Liver (tissue), 9 donors: ENCODE data around the gene ZNF316. TPM values are rescaled to one million over a fixed set of nuclear protein-coding genes. Genes with fewer than 3 reads are reported as not detected.

Experiments used
- DNase-seq: peaks from one replicate; pipeline ENCODE4 v3.0.0-alpha.2; 2017; ENCODE audit warnings: low spot score
- H3K27ac ChIP-seq, 2 donors: one replicate each; pipeline ENCODE4 v1.7.0; 2013; ENCODE audit warnings: inconsistent platforms in 2 of 2, low read length in 2 of 2, control low read depth in 1 of 2, low read depth in 1 of 2, mild to moderate bottlenecking in 1 of 2
- H3K27me3 ChIP-seq, 4 donors: one replicate each; pipeline versions ENCODE4 v1.6.1 to v1.7.0; 2013; ENCODE audit warnings: low read length in 3 of 4, inconsistent platforms in 1 of 4, mild to moderate bottlenecking in 1 of 4, moderate library complexity in 1 of 4; ENCODE audit not compliant: control insufficient read depth in 4 of 4, insufficient read depth in 4 of 4
- H3K36me3 ChIP-seq, 4 donors: one replicate each; pipeline versions ENCODE4 v1.6.1 to v1.7.0; 2013; ENCODE audit warnings: low read length in 3 of 4, mild to moderate bottlenecking in 3 of 4, low read depth in 1 of 4, moderate library complexity in 1 of 4; ENCODE audit not compliant: control insufficient read depth in 4 of 4, insufficient read depth in 3 of 4
- H3K4me1 ChIP-seq, 4 donors: one replicate each; pipeline versions ENCODE4 v1.6.1 to v1.7.0; 2013; ENCODE audit warnings: low read length in 3 of 4, mild to moderate bottlenecking in 3 of 4, moderate library complexity in 1 of 4; ENCODE audit not compliant: control insufficient read depth in 4 of 4, insufficient read depth in 4 of 4
- H3K4me3 ChIP-seq, 3 donors: one replicate each; pipeline versions ENCODE4 v1.6.1 to v1.7.0; 2013; ENCODE audit warnings: low read length in 3 of 3, control low read depth in 1 of 3, low read depth in 1 of 3, mild to moderate bottlenecking in 1 of 3
- H3K9ac ChIP-seq, 2 donors: one replicate each; pipeline ENCODE4 v1.7.0; 2013; ENCODE audit warnings: low read length in 2 of 2, mild to moderate bottlenecking in 2 of 2, moderate library complexity in 2 of 2, control low read depth in 1 of 2, low read depth in 1 of 2
- H3K9me3 ChIP-seq, 4 donors: one replicate each; pipeline versions ENCODE4 v1.6.1 to v1.7.0; 2013; ENCODE audit warnings: low read length in 3 of 4; ENCODE audit not compliant: control insufficient read depth in 4 of 4
- EGR1 ChIP-seq, 2 donors: IDR thresholded peaks; 2 replicates each; pipeline ENCODE4 v1.6.1; 2016 to 2018; ENCODE audit warnings: antibody characterized with exemption in 2 of 2, low read depth in 2 of 2
- FOXA1 ChIP-seq: IDR thresholded peaks from 2 replicates; pipeline ENCODE4 v1.6.1; 2016; ENCODE audit warnings: antibody characterized with exemption
- FOXA2 ChIP-seq: IDR thresholded peaks from 2 replicates; pipeline ENCODE4 v1.6.1; 2016; ENCODE audit warnings: antibody characterized with exemption
- GABPA ChIP-seq, 2 donors: IDR thresholded peaks in 1 of 2; conservative IDR thresholded peaks in 1 of 2; 2 replicates each; pipeline ENCODE4 v1.6.1; 2016; ENCODE audit warnings: antibody characterized with exemption in 2 of 2, mild to moderate bottlenecking in 1 of 2, moderate library complexity in 1 of 2
- HNF4A ChIP-seq, 2 donors: conservative IDR thresholded peaks; 2 replicates each; pipeline ENCODE4 v1.6.1; 2016; ENCODE audit warnings: antibody characterized with exemption in 2 of 2, mild to moderate bottlenecking in 2 of 2
- JUND ChIP-seq, 2 donors: IDR thresholded peaks; 2 replicates each; pipeline ENCODE4 v1.6.1; 2016; ENCODE audit warnings: antibody characterized with exemption in 2 of 2
- NR2F2 ChIP-seq: IDR thresholded peaks from 2 replicates; pipeline ENCODE4 v1.6.1; 2016; ENCODE audit warnings: antibody characterized with exemption
- RXRA ChIP-seq, 2 donors: IDR thresholded peaks; 2 replicates each; pipeline ENCODE4 v1.6.1; 2017 to 2018; ENCODE audit warnings: antibody characterized with exemption in 2 of 2, mild to moderate bottlenecking in 1 of 2
- SP1 ChIP-seq: IDR thresholded peaks from 2 replicates; pipeline ENCODE4 v1.6.1; 2018; ENCODE audit warnings: antibody characterized with exemption, mild to moderate bottlenecking
- TAF1 ChIP-seq: conservative IDR thresholded peaks from 2 replicates; pipeline ENCODE4 v1.6.1; 2016; ENCODE audit warnings: antibody characterized with exemption, mild to moderate bottlenecking
- YY1 ChIP-seq: IDR thresholded peaks from 2 replicates; pipeline ENCODE4 v1.6.1; 2016; ENCODE audit warnings: antibody characterized with exemption, mild to moderate bottlenecking
- WGBS: extraction: QIAGEN DNeasy Blood & Tissue Kit; methylation state at CpG from one replicate; pipeline ENCODE4 v1.1.7; 2013; 5-methylcytosine and 5-hydroxymethylcytosine counted together
- polyA plus RNA-seq, 2 donors: library from polyadenylated mRNA; stranded (reverse) in 1 of 2; unstranded in 1 of 2; fragments of 200-250 nt in 1 of 2; fragments of >200 nt in 1 of 2; fragmentation: Nextera tagmentation in 1 of 2; extraction: Ambion mirVana in 1 of 2; gene quantifications; one replicate each; pipeline versions ENCODE4 v1.2.1 to v1.2.3, GENCODE V29; 2013 to 2015
- total RNA-seq, 2 donors: library from RNA; depleted of rRNA; stranded (reverse); fragments of >200 nt; gene quantifications; one replicate each; pipeline ENCODE4 v1.2.3, GENCODE V29; 2014
- TF ChIP-seq, protein P1 (sequence below): fragments of 150-350 bp; IDR thresholded peaks from 2 replicates; pipeline ENCODE4 v1.5.1; 2017; ENCODE audit warnings: improper control_type of control experiment, low read depth, low read length; ENCODE audit not compliant: missing input control
- TF ChIP-seq, protein P2 (sequence below): IDR thresholded peaks from 2 replicates; pipeline ENCODE4 v1.6.1; 2016; ENCODE audit warnings: antibody characterized with exemption
- TF ChIP-seq, protein P3 (sequence below): IDR thresholded peaks from 2 replicates; pipeline ENCODE4 v1.6.1; 2016; ENCODE audit warnings: antibody characterized with exemption
- TF ChIP-seq, protein P4 (sequence below): IDR thresholded peaks from 2 replicates; pipeline ENCODE4 v1.6.1; 2016; ENCODE audit warnings: antibody characterized with exemption
- TF ChIP-seq, protein P5 (sequence below): IDR thresholded peaks from 2 replicates; pipeline ENCODE4 v1.6.1; 2016; ENCODE audit warnings: antibody characterized with exemption, mild to moderate bottlenecking
- donor health status: healthy.
- donor health status: healthy.
- donor health status: healthy.
- donor health status: healthy.
- donor health status: healthy.

The ZNF316 gene
- total and polyA plus RNA-seq, 4 donors: 0.35 to 14.3 (median 7.2) TPM

DNA sequence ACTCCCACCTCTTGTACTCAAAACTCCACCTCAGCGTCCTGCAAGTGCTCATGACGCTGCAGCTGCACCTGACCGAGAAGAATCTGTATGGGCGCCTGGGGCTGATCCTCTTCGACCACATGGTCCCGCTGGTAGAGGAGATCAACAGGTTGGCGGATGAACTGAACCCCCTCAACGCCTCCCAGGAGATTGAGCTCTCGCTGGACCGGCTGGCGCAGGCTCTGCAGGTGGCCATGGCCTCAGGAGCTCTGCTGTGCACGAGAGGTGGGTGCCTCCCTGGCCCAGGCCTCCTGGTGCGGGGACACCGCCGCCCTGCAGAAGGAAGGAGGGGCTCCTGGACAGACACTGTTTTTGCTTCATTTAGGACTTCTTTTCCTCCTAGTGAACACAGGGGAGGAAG, 37.0 kb upstream of the ZNF316 start (continued):
- TF ChIP-seq, protein P1, sequence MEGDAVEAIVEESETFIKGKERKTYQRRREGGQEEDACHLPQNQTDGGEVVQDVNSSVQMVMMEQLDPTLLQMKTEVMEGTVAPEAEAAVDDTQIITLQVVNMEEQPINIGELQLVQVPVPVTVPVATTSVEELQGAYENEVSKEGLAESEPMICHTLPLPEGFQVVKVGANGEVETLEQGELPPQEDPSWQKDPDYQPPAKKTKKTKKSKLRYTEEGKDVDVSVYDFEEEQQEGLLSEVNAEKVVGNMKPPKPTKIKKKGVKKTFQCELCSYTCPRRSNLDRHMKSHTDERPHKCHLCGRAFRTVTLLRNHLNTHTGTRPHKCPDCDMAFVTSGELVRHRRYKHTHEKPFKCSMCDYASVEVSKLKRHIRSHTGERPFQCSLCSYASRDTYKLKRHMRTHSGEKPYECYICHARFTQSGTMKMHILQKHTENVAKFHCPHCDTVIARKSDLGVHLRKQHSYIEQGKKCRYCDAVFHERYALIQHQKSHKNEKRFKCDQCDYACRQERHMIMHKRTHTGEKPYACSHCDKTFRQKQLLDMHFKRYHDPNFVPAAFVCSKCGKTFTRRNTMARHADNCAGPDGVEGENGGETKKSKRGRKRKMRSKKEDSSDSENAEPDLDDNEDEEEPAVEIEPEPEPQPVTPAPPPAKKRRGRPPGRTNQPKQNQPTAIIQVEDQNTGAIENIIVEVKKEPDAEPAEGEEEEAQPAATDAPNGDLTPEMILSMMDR: no peak
- TF ChIP-seq FOXA2: no peak

DNA sequence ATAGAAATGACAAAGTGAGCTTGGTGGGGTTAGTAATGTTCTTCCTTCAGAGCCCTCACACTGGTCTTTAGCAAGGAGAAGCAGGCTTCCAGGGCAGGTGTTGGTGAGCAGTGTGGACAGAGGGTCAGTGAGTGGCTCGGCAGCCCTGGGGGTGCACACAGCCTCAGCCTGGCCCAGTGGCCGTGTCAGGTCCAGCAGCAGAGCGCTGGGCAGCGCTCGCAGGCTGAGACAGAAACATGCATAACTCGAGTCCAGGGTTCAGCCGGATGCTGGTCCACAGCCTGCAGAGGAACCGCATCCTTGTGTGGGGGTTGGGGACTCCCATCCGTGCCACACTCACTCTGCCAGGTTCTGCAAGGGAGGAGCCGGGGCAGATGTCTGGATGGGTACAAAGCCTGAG, 32.7 kb upstream of the ZNF316 start:
- H3K4me3 ChIP-seq: no peak overlapping the region
- H3K4me1 ChIP-seq: no peaks in the 10 kb centered on the region
- H3K27me3 ChIP-seq: no peaks in the 10 kb centered on the region
- H3K36me3 ChIP-seq: peaks cover 9 to 47% (median 15%) of the 10 kb centered on the region in 4 donors
- DNase-seq: no peak
- H3K9me3 ChIP-seq: no peaks in the 10 kb centered on the region
- no peak overlapping the region for H3K27ac ChIP-seq
- no peak overlapping the region for H3K9ac ChIP-seq
- TF ChIP-seq YY1: no peak
- TF ChIP-seq, protein P2, sequence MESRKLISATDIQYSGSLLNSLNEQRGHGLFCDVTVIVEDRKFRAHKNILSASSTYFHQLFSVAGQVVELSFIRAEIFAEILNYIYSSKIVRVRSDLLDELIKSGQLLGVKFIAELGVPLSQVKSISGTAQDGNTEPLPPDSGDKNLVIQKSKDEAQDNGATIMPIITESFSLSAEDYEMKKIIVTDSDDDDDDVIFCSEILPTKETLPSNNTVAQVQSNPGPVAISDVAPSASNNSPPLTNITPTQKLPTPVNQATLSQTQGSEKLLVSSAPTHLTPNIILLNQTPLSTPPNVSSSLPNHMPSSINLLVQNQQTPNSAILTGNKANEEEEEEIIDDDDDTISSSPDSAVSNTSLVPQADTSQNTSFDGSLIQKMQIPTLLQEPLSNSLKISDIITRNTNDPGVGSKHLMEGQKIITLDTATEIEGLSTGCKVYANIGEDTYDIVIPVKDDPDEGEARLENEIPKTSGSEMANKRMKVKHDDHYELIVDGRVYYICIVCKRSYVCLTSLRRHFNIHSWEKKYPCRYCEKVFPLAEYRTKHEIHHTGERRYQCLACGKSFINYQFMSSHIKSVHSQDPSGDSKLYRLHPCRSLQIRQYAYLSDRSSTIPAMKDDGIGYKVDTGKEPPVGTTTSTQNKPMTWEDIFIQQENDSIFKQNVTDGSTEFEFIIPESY: no peak
- TF ChIP-seq, protein P3, sequence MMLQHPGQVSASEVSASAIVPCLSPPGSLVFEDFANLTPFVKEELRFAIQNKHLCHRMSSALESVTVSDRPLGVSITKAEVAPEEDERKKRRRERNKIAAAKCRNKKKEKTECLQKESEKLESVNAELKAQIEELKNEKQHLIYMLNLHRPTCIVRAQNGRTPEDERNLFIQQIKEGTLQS: no peak
- TF ChIP-seq, protein P4, sequence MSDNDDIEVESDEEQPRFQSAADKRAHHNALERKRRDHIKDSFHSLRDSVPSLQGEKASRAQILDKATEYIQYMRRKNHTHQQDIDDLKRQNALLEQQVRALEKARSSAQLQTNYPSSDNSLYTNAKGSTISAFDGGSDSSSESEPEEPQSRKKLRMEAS: no peak
- TF ChIP-seq FOXA1: no peak
- no peak for TF ChIP-seq EGR1 (IDR thresholded peaks at IDR 0.05; ENCODE audit: low read depth in 2 of 2)
- TF ChIP-seq GABPA (IDR thresholded peaks at IDR 0.05 in 1 of 2, conservative IDR thresholded peaks at IDR 0.05 in 1 of 2): no peak
- no peak for TF ChIP-seq SP1
- TF ChIP-seq NR2F2: no peak
- no peak for TF ChIP-seq TAF1
- no peak for TF ChIP-seq HNF4A (conservative IDR thresholded peaks at IDR 0.05)
- 89% methylated on average over 10 of the region's 10 CpGs for WGBS

DNA sequence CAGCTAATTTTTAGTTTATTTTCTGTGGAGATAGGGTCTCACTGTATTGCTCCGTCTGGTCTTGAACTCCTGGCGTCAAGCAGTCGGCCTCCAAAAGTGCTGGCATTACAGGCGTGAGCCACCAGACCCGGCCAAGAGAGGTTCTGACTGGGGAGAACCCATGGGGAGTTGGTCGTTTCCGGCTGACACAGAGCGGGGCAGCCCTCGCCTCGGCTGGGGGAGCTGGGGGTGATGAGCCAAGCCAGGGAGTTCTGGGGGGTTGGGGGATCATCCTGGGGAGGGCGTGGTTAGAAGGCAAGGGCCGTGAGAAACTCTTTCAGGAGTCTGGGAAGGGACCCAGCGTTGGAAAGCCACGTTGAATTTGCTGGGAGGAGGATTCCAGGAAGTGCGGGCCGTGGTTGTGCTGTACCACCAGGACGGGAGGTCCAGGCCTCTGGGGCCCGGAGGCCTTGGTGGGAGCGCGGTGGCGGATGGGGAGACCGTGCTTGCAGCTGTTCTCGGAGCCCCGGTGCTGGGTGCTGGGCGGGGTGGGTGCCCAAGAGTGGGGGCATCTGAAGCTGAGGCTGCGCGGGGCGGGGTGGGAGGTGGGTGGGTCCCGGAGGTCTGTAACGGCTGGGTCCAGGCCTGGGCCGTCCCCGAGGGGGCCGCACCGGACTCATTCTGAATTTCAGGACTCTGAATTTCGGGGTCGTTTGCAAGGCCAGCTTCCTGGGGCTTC, 30.1 kb upstream of the ZNF316 start:
- H3K4me1 ChIP-seq: no peaks in the 10 kb centered on the region
- no peaks in the 10 kb centered on the region for H3K27me3 ChIP-seq
- H3K9ac ChIP-seq: no peak overlapping the region
- no peak for DNase-seq
- H3K36me3 ChIP-seq: peaks cover 2 to 27% (median 8%) of the 10 kb centered on the region in 4 donors
- no peak overlapping the region for H3K27ac ChIP-seq
- TF ChIP-seq FOXA1 (no peak), JUND (IDR thresholded peaks at IDR 0.05) (no peak), FOXA2 (no peak), HNF4A (conservative IDR thresholded peaks at IDR 0.05) (no peak), NR2F2 (no peak), RXRA (IDR thresholded peaks at IDR 0.05) (no peak), EGR1 (IDR thresholded peaks at IDR 0.05; ENCODE audit: low read depth in 2 of 2) (no peak), TAF1 (no peak), GABPA (IDR thresholded peaks at IDR 0.05 in 1 of 2, conservative IDR thresholded peaks at IDR 0.05 in 1 of 2) (no peak)
- TF ChIP-seq, protein P2: no peak
- TF ChIP-seq, protein P5, sequence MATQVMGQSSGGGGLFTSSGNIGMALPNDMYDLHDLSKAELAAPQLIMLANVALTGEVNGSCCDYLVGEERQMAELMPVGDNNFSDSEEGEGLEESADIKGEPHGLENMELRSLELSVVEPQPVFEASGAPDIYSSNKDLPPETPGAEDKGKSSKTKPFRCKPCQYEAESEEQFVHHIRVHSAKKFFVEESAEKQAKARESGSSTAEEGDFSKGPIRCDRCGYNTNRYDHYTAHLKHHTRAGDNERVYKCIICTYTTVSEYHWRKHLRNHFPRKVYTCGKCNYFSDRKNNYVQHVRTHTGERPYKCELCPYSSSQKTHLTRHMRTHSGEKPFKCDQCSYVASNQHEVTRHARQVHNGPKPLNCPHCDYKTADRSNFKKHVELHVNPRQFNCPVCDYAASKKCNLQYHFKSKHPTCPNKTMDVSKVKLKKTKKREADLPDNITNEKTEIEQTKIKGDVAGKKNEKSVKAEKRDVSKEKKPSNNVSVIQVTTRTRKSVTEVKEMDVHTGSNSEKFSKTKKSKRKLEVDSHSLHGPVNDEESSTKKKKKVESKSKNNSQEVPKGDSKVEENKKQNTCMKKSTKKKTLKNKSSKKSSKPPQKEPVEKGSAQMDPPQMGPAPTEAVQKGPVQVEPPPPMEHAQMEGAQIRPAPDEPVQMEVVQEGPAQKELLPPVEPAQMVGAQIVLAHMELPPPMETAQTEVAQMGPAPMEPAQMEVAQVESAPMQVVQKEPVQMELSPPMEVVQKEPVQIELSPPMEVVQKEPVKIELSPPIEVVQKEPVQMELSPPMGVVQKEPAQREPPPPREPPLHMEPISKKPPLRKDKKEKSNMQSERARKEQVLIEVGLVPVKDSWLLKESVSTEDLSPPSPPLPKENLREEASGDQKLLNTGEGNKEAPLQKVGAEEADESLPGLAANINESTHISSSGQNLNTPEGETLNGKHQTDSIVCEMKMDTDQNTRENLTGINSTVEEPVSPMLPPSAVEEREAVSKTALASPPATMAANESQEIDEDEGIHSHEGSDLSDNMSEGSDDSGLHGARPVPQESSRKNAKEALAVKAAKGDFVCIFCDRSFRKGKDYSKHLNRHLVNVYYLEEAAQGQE: no peak
- TF ChIP-seq, protein P1: no peak
- H3K9me3 ChIP-seq: no peaks in the 10 kb centered on the region
- no peak overlapping the region for H3K4me3 ChIP-seq
- WGBS: 96% methylated on average over 36 of the region's 36 CpGs
